NT2/D1 (cell line): Measurements from ENCODE around the gene STX5.
"Not testable (repeated sequence)": the region's sequence is repeated elsewhere in the genome, so short reads cannot be mapped to it uniquely, and the experiment has no call there.

Source experiments
- DNase-seq: peaks from one replicate; pipeline ENCODE4 v3.0.0-alpha.2; 2011; ENCODE audit warnings: low read depth, low spot score
- H3K27me3 ChIP-seq: 2 replicates; pipeline ENCODE4 v1.6.0; 2011; ENCODE audit warnings: mild to moderate bottlenecking; ENCODE audit not compliant: insufficient read length, insufficient read depth
- H3K36me3 ChIP-seq: 2 replicates; pipeline ENCODE4 v1.6.1; 2011; ENCODE audit warnings: mild to moderate bottlenecking, low read length, mixed read lengths; ENCODE audit not compliant: insufficient read depth, insufficient read length
- H3K4me1 ChIP-seq: 2 replicates; pipeline ENCODE4 v1.5.1; 2011; ENCODE audit not compliant: insufficient read depth, insufficient read length
- H3K4me3 ChIP-seq: 2 replicates; pipeline ENCODE4 v1.5.1; 2011; ENCODE audit warnings: low read depth; ENCODE audit not compliant: insufficient read length
- H3K9ac ChIP-seq: 2 replicates; pipeline ENCODE4 v1.6.0; 2011; ENCODE audit warnings: low read depth; ENCODE audit not compliant: insufficient read length
- H3K9me3 ChIP-seq: 2 replicates; pipeline ENCODE4 v1.5.1; 2011; ENCODE audit warnings: mild to moderate bottlenecking, low read length; ENCODE audit not compliant: insufficient read depth
- SUZ12 ChIP-seq: IDR thresholded peaks from 2 replicates; pipeline ENCODE4 v1.6.1; 2011; ENCODE audit not compliant: insufficient read length, insufficient read depth; ENCODE audit errors: extremely low read depth
- YY1 ChIP-seq: IDR thresholded peaks from 2 replicates; pipeline ENCODE4 v1.6.1; 2011; ENCODE audit not compliant: insufficient read length, insufficient read depth
- ZNF274 ChIP-seq: IDR thresholded peaks from 2 replicates; pipeline ENCODE4 v1.6.1; 2011; ENCODE audit warnings: mild to moderate bottlenecking, low read depth, low read length

STX5 gene

GRCh38 chr11:62874851-62875250, 43.0 kb upstream of the STX5 start:
- Histone ChIP-seq H3K4me3 (no peak overlapping the region), H3K27me3 (no peaks in the 10 kb centered on the region), H3K9me3 (no peaks in the 10 kb centered on the region), H3K36me3 (peaks cover 90% of the 10 kb centered on the region), H3K9ac (no peak overlapping the region), H3K4me1 (peaks cover 5% of the 10 kb centered on the region)
- DNase-seq: no peak
- no peak for TF ChIP-seq SUZ12

- H3K36me3 ChIP-seq: peaks cover 70% of the 10 kb centered on the region
- no peak for DNase-seq
These were observed 33.8 kb upstream of the STX5 start for GRCh38 chr11:62865635-62866034.

GRCh38 chr11:62863687-62864335, 32.0 kb upstream of the STX5 start:
- DNase-seq: no peak
- no peak overlapping the region for H3K4me3 ChIP-seq
- H3K4me1 ChIP-seq: peaks cover 12% of the 10 kb centered on the region
- peaks cover 72% of the 10 kb centered on the region for H3K36me3 ChIP-seq
- H3K9ac ChIP-seq: no peak overlapping the region
- no peaks in the 10 kb centered on the region for H3K27me3 ChIP-seq
- TF ChIP-seq ZNF274 (no peak), YY1 (no peak), SUZ12 (no peak)
- no peaks in the 10 kb centered on the region for H3K9me3 ChIP-seq

More at GRCh38 chr11:62865635-62866034, 33.8 kb upstream of the STX5 start:
- peaks cover 12% of the 10 kb centered on the region for H3K4me1 ChIP-seq
- TF ChIP-seq YY1 (no peak), SUZ12 (no peak), ZNF274 (no peak)
- no peak overlapping the region for H3K4me3 ChIP-seq
- no peak overlapping the region for H3K9ac ChIP-seq
- H3K27me3 ChIP-seq: no peaks in the 10 kb centered on the region
- no peaks in the 10 kb centered on the region for H3K9me3 ChIP-seq

- not testable (repeated sequence) for DNase-seq, H3K9me3 ChIP-seq, H3K27me3 ChIP-seq, H3K4me3 ChIP-seq
- Histone ChIP-seq H3K9ac (peak overlapping the region; percentile 59), H3K36me3 (peaks cover 60% of the 10 kb centered on the region), H3K4me1 (peaks cover 12% of the 10 kb centered on the region)
These were observed 29.8 kb upstream of the STX5 start for GRCh38 chr11:62861564-62862192.

- Histone ChIP-seq H3K36me3 (peaks cover 53% of the 10 kb centered on the region), H3K4me1 (peaks cover 12% of the 10 kb centered on the region), H3K9me3 (no peaks in the 10 kb centered on the region), H3K9ac (peak overlapping the region; percentile 59), H3K4me3 (no peak overlapping the region), H3K27me3 (no peaks in the 10 kb centered on the region)
- TF ChIP-seq YY1: no peak
- no peak for TF ChIP-seq SUZ12
- no peak for TF ChIP-seq ZNF274
- no peak for DNase-seq
These were observed 29.1 kb upstream of the STX5 start for GRCh38 chr11:62860835-62861563.

GRCh38 chr11:62859281-62859703, 27.4 kb upstream of the STX5 start:
- peaks cover 53% of the 10 kb centered on the region for H3K36me3 ChIP-seq
- not testable (repeated sequence) for H3K27me3 ChIP-seq, H3K9me3 ChIP-seq, H3K4me3 ChIP-seq, DNase-seq
- peaks cover 12% of the 10 kb centered on the region for H3K4me1 ChIP-seq
- peak overlapping the region; percentile 53 for H3K9ac ChIP-seq

- no peaks in the 10 kb centered on the region for H3K9me3 ChIP-seq
These were observed 26.4 kb upstream of the STX5 start for GRCh38 chr11:62858201-62858600.

More at GRCh38 chr11:62858201-62858600, 26.4 kb upstream of the STX5 start:
- peak overlapping the region; percentile 79 for H3K4me3 ChIP-seq
- H3K4me1 ChIP-seq: peaks cover 8% of the 10 kb centered on the region
- no peaks in the 10 kb centered on the region for H3K27me3 ChIP-seq
- peaks cover 54% of the 10 kb centered on the region for H3K36me3 ChIP-seq
- TF ChIP-seq ZNF274 (no peak), YY1 (no peak), SUZ12 (no peak)
- H3K9ac ChIP-seq: peak overlapping the region; percentile 99
- DNase-seq: no peak
